ENCODE measurements around the gene SSBP2.

SSBP2 gene

DNA sequence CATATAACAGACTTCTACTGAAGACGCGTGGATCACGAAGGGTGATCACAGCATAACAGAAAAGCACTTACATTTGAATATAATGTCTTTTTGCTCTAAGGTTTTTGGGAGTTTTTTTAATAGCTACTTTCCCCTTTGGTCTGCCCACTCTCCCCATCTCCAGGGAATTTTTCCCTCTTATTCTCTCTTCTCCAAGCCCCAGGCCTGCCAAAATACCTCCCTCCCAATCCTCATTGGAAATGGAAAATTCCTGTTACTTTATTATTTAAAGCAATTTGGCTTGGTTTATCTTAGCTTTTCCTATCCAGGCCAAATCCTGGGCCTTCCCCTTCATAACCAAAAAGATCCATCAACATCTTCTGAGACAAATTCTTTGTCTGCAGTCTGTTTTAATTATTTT, 22.3 kb upstream of the SSBP2 start:
- DNase-seq (ENCODE audit: low read depth), result no peak
- in situ Hi-C loops (cut with HindIII; ENCODE audit: low sequenced_read_pairs), result no loop called here
- TF ChIP-seq, protein P1, sequence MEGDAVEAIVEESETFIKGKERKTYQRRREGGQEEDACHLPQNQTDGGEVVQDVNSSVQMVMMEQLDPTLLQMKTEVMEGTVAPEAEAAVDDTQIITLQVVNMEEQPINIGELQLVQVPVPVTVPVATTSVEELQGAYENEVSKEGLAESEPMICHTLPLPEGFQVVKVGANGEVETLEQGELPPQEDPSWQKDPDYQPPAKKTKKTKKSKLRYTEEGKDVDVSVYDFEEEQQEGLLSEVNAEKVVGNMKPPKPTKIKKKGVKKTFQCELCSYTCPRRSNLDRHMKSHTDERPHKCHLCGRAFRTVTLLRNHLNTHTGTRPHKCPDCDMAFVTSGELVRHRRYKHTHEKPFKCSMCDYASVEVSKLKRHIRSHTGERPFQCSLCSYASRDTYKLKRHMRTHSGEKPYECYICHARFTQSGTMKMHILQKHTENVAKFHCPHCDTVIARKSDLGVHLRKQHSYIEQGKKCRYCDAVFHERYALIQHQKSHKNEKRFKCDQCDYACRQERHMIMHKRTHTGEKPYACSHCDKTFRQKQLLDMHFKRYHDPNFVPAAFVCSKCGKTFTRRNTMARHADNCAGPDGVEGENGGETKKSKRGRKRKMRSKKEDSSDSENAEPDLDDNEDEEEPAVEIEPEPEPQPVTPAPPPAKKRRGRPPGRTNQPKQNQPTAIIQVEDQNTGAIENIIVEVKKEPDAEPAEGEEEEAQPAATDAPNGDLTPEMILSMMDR (IDR thresholded peaks at IDR 0.05; ENCODE audit: low read depth, low read length, missing control alignments), result no peak
- no peak overlapping the region for H3K4me3 ChIP-seq (ENCODE audit: low read depth, low read length)

DNA sequence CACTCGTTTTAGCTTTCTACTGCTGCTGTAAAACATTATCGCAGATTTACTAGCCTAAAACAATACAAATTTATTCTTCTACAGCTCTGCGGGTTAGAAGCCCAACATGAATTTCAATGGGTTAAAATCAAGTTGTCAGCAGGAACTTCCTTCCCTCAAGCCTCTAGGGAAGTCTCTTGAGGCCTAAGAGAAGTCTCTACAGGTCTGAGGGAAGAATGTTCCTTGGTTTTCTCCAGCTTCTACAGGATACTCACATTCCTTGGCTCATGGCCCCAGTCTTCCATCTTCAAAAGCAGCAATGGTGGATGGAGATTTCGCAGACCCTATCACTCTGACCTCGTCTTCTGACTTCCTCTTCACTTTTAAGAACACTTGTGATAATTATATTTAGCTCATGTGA, 21.6 kb upstream of the SSBP2 start:
- TF ChIP-seq, protein P1 (IDR thresholded peaks at IDR 0.05; ENCODE audit: low read depth, low read length, missing control alignments), result no peak
- no peak for DNase-seq (ENCODE audit: low read depth)
- in situ Hi-C loops (cut with HindIII; ENCODE audit: low sequenced_read_pairs), result no loop called here
- H3K4me3 ChIP-seq (ENCODE audit: low read depth, low read length), result no peak overlapping the region

DNA sequence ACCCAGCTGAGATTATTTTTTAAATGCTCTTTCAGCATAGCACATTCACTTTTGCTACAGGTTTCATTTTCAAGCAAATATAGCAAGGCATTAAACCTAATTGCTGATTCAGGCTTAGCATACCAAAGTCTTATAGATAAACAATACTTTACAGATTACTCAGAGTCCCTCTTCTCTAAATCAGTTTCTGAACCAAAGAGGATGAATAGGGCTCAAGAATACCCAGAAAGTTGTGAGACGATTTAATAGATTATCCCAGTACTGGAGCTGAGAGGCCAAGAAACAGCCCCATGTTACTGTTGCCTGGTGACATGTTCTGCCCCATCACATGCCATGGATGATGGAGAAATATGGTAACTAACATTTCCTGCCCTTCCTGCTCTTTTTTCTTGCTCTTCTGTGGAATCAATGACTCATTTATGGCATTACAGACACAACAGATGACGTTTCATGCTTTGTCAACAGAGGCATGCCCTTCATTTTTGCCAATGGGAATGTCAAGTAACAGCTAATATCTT, 18.1 kb upstream of the SSBP2 start:
- peak; percentile 31 for DNase-seq (ENCODE audit: low read depth)
- H3K4me3 ChIP-seq (ENCODE audit: low read depth, low read length), result no peak overlapping the region
- TF ChIP-seq, protein P1 (IDR thresholded peaks at IDR 0.05; ENCODE audit: low read depth, low read length, missing control alignments), result no peak
- in situ Hi-C loops (cut with HindIII; ENCODE audit: low sequenced_read_pairs), result no loop called here

DNA sequence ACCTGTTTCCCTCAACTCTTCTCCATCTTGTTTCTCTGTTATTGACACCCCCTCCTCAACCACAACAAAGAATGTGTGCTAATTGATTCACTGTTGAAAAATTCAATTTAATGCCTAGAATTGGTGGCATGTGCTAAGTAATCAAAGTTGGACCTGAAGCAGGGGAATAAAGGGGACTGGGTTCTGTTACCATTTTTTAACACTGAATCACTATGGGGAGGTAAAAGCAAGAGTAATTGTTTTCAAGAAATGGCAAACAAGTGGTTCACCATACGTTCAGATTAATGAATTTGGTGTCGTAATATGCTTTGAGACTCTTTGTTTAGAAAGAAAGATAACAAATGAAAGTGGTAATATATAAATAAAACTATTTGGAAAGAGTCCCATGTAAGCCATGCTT, 17.0 kb upstream of the SSBP2 start:
- no peak overlapping the region for H3K4me3 ChIP-seq (ENCODE audit: low read depth, low read length)
- in situ Hi-C loops (cut with HindIII; ENCODE audit: low sequenced_read_pairs), result no loop called here
- TF ChIP-seq, protein P1 (IDR thresholded peaks at IDR 0.05; ENCODE audit: low read depth, low read length, missing control alignments), result no peak
- DNase-seq (ENCODE audit: low read depth), result no peak

DNA sequence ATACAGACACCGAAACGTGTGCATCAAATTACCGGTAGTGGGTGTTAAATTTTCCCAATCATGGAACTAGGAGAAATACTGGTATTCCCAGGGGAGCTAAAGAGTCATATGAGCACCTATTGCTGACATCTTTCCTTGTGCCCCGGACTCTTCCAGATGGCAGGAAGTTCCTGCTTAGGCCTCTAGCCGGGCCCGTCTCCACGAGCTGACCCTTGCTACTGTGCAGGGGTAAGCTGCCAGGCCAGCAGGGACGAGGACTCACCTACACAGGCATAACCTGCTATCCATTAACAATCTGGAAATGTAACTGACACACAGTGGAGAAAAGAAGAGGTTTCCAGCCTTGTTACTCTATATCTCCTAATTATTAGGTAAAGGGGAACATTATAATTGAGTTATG, 16.2 kb upstream of the SSBP2 start:
- TF ChIP-seq, protein P1 (IDR thresholded peaks at IDR 0.05; ENCODE audit: low read depth, low read length, missing control alignments), result no peak
- no peak for DNase-seq (ENCODE audit: low read depth)
- in situ Hi-C loops (cut with HindIII; ENCODE audit: low sequenced_read_pairs), result no loop called here
- no peak overlapping the region for H3K4me3 ChIP-seq (ENCODE audit: low read depth, low read length)

DNA sequence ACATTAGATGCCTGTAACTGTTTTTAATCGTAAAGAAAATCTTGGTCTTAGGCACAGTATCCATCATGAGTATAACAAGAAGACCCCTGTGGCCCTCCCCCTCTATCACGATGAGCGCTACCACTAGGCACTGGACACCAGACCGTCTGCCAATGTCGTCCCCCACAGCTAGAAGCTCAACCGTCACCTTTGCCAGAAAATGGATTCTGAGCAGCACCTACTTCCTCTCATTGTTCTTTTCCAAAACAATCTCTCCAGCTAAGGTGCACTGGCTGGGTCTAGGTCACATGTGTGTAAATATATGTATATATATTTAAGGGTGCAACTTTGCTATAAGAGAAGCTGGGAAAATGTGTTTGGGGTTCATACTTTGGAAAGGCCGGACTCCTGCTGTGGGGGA, 15.7 kb upstream of the SSBP2 start:
- in situ Hi-C loops (cut with HindIII; ENCODE audit: low sequenced_read_pairs), result no loop called here
- no peak overlapping the region for H3K4me3 ChIP-seq (ENCODE audit: low read depth, low read length)
- TF ChIP-seq, protein P1 (IDR thresholded peaks at IDR 0.05; ENCODE audit: low read depth, low read length, missing control alignments), result no peak
- DNase-seq (ENCODE audit: low read depth), result no peak
